Neural cell (in vitro differentiated cells): Measurements from ENCODE around the gene IDE. TPM values are rescaled to one million over a fixed set of nuclear protein-coding genes. Genes with fewer than 3 reads are reported as not detected.
"Not testable (repeated sequence)": the region's sequence is repeated elsewhere in the genome, so short reads cannot be mapped to it uniquely, and the experiment has no call there.

Experiments used
- H2AFZ ChIP-seq: fragments of 200-600, 300-800 bp; sonication (generic), shearing (Covaris generic); 2 replicates; pipeline ENCODE4 v1.6.0; 2014; ENCODE audit warnings: low read depth, mild to moderate bottlenecking, antibody characterized with exemption, low read length, moderate library complexity
- H3F3A ChIP-seq: fragments of 200-600 bp; shearing (Covaris generic); 2 replicates; pipeline ENCODE4 v1.6.1; 2016; ENCODE audit warnings: mild to moderate bottlenecking, moderate library complexity, mixed read lengths, antibody characterized with exemption, low read length; ENCODE audit not compliant: insufficient read depth, poor library complexity, severe bottlenecking
- H3K27ac ChIP-seq: fragments of 200-600, 300-800 bp; sonication (generic), shearing (Covaris generic); 2 replicates; pipeline ENCODE4 v1.5.1; 2014; ENCODE audit warnings: mild to moderate bottlenecking, low read length, moderate library complexity
- H3K27me3 ChIP-seq: fragments of 300-800, 200-600 bp; sonication (generic), shearing (Covaris generic); 2 replicates; pipeline ENCODE4 v1.6.0; 2014; ENCODE audit warnings: mild to moderate bottlenecking, low read depth, low read length, moderate library complexity; ENCODE audit not compliant: insufficient read depth
- H3K36me3 ChIP-seq: fragments of 300-800, 200-600 bp; sonication (generic), shearing (Covaris generic); 2 replicates; pipeline ENCODE4 v1.5.1; 2014; ENCODE audit warnings: mild to moderate bottlenecking, antibody characterized with exemption, low read length, moderate library complexity; ENCODE audit not compliant: insufficient read depth
- H3K4me2 ChIP-seq: fragments of 300-800, 200-600 bp; sonication (generic), shearing (Covaris generic); 2 replicates; pipeline ENCODE4 v1.6.0; 2014; ENCODE audit warnings: mild to moderate bottlenecking, low read length
- H3K4me3 ChIP-seq: fragments of 300-800, 200-600 bp; sonication (generic), shearing (Covaris generic); 2 replicates; pipeline ENCODE4 v1.5.1; 2014; ENCODE audit warnings: mild to moderate bottlenecking, low read length, moderate library complexity
- H3K79me2 ChIP-seq: fragments of 200-600 bp; shearing (Covaris generic); replicated peaks from 2 replicates; pipeline ENCODE4 v1.6.0; 2014; ENCODE audit warnings: mild to moderate bottlenecking, low read length, moderate library complexity; ENCODE audit not compliant: insufficient read depth
- H3K9ac ChIP-seq: fragments of 300-800, 200-600 bp; sonication (generic), shearing (Covaris generic); 2 replicates; pipeline ENCODE4 v1.6.1; 2016; ENCODE audit warnings: mild to moderate bottlenecking, low read length, mixed read lengths
- H3K9me2 ChIP-seq: fragments of 200-600 bp; shearing (Covaris generic); 2 replicates; pipeline ENCODE4 v1.6.1; 2016; ENCODE audit warnings: mild to moderate bottlenecking, low read length, mixed read lengths; ENCODE audit not compliant: insufficient read depth
- H3K9me3 ChIP-seq: fragments of 200-600, 300-800 bp; sonication (generic), shearing (Covaris generic); 2 replicates; pipeline ENCODE4 v1.6.1; 2016; ENCODE audit warnings: mild to moderate bottlenecking, mixed run types, low read length, moderate library complexity, mixed read lengths
- H4K20me1 ChIP-seq: fragments of 200-600 bp; shearing (Covaris generic); 2 replicates; pipeline ENCODE4 v1.6.1; 2016; ENCODE audit warnings: mild to moderate bottlenecking, mixed run types; ENCODE audit not compliant: insufficient read depth
- CTCF ChIP-seq: fragments of 450-650 bp; IDR thresholded peaks from 2 replicates; pipeline ENCODE4 v1.5.1; 2014; ENCODE audit warnings: antibody characterized with exemption, mild to moderate bottlenecking, moderate library complexity; ENCODE audit not compliant: poor library complexity, severe bottlenecking
- EP300 ChIP-seq: fragments of 450-650 bp; conservative IDR thresholded peaks from 2 replicates; pipeline ENCODE4 v1.6.1; 2014; ENCODE audit warnings: antibody characterized with exemption, mild to moderate bottlenecking, moderate library complexity; ENCODE audit not compliant: poor library complexity, severe bottlenecking
- EZH2 ChIP-seq: fragments of 200-600, 300-800 bp; shearing (Covaris generic), sonication (generic); IDR thresholded peaks from 2 replicates; pipeline ENCODE4 v1.6.1; 2014; ENCODE audit warnings: antibody characterized with exemption, low read length, borderline replicate concordance, mild to moderate bottlenecking; ENCODE audit not compliant: insufficient read depth, poor library complexity, severe bottlenecking
- MXI1 ChIP-seq: fragments of 450-650 bp; conservative IDR thresholded peaks from 2 replicates; pipeline ENCODE4 v1.6.1; 2014; ENCODE audit warnings: antibody characterized with exemption, mild to moderate bottlenecking; ENCODE audit not compliant: poor library complexity, severe bottlenecking
- POLR2AphosphoS5 ChIP-seq: IDR thresholded peaks from 2 replicates; pipeline ENCODE4 v1.6.1; 2012
- RAD21 ChIP-seq: fragments of 450-650 bp; conservative IDR thresholded peaks from 2 replicates; pipeline ENCODE4 v1.6.1; 2014; ENCODE audit warnings: antibody characterized with exemption, mild to moderate bottlenecking, moderate library complexity
- SMC3 ChIP-seq: fragments of 450-650 bp; conservative IDR thresholded peaks from 2 replicates; pipeline ENCODE4 v1.6.1; 2014; ENCODE audit warnings: antibody characterized with exemption, mild to moderate bottlenecking, moderate library complexity; ENCODE audit not compliant: poor library complexity
- TAF1 ChIP-seq: IDR thresholded peaks from 2 replicates; pipeline ENCODE4 v1.6.1; 2012; ENCODE audit warnings: low read depth
- polyA plus RNA-seq: library from polyadenylated mRNA; depleted of rRNA; stranded (reverse); fragments of >200 nt; gene quantifications from 2 replicates; pipeline ENCODE4 v1.2.3, GENCODE V29; 2014
- TF ChIP-seq, protein P1 (sequence below): IDR thresholded peaks from 2 replicates; pipeline ENCODE4 v1.6.1; 2012; ENCODE audit warnings: borderline replicate concordance

IDE gene
- polyA plus RNA-seq, 1 donor from 2014 or later, result 10.4 TPM

- Histone ChIP-seq H3K9me3 (no peaks in the 10 kb centered on the region), H3K79me2 (no peaks in the 10 kb centered on the region), H3K27ac (no peak overlapping the region), H3K4me3 (no peak overlapping the region), H2AFZ (no peak overlapping the region), H3F3A (no peaks in the 10 kb centered on the region), H3K27me3 (no peaks in the 10 kb centered on the region), H4K20me1 (no peaks in the 10 kb centered on the region), H3K4me2 (no peak overlapping the region), H3K9ac (no peak overlapping the region), H3K9me2 (no peaks in the 10 kb centered on the region), H3K36me3 (no peaks in the 10 kb centered on the region)
- no peak for TF ChIP-seq RAD21
- TF ChIP-seq POLR2AphosphoS5, result no peak
- TF ChIP-seq CTCF, result no peak
- TF ChIP-seq EZH2, result no peak
- no peak for TF ChIP-seq MXI1
- TF ChIP-seq SMC3, result no peak
- no peak for TF ChIP-seq EP300
- no peak for TF ChIP-seq TAF1
- TF ChIP-seq, protein P1, sequence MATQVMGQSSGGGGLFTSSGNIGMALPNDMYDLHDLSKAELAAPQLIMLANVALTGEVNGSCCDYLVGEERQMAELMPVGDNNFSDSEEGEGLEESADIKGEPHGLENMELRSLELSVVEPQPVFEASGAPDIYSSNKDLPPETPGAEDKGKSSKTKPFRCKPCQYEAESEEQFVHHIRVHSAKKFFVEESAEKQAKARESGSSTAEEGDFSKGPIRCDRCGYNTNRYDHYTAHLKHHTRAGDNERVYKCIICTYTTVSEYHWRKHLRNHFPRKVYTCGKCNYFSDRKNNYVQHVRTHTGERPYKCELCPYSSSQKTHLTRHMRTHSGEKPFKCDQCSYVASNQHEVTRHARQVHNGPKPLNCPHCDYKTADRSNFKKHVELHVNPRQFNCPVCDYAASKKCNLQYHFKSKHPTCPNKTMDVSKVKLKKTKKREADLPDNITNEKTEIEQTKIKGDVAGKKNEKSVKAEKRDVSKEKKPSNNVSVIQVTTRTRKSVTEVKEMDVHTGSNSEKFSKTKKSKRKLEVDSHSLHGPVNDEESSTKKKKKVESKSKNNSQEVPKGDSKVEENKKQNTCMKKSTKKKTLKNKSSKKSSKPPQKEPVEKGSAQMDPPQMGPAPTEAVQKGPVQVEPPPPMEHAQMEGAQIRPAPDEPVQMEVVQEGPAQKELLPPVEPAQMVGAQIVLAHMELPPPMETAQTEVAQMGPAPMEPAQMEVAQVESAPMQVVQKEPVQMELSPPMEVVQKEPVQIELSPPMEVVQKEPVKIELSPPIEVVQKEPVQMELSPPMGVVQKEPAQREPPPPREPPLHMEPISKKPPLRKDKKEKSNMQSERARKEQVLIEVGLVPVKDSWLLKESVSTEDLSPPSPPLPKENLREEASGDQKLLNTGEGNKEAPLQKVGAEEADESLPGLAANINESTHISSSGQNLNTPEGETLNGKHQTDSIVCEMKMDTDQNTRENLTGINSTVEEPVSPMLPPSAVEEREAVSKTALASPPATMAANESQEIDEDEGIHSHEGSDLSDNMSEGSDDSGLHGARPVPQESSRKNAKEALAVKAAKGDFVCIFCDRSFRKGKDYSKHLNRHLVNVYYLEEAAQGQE, result no peak
Measured at GRCh38 chr10:92463582-92463981, 110.3 kb downstream of the IDE start.

- not testable (repeated sequence) for H3F3A ChIP-seq, H3K9me3 ChIP-seq, H3K79me2 ChIP-seq, H4K20me1 ChIP-seq, H3K27me3 ChIP-seq, H3K27ac ChIP-seq, H3K9me2 ChIP-seq, H3K36me3 ChIP-seq, H3K4me3 ChIP-seq, H3K4me2 ChIP-seq, H3K9ac ChIP-seq, H2AFZ ChIP-seq
Measured at GRCh38 chr10:92454955-92455354, 118.9 kb downstream of the IDE start.

- Histone ChIP-seq H3K9me2 (no peaks in the 10 kb centered on the region), H2AFZ (no peak overlapping the region), H3K4me2 (no peak overlapping the region), H3K4me3 (no peak overlapping the region), H3K79me2 (no peaks in the 10 kb centered on the region), H3K27ac (no peak overlapping the region), H4K20me1 (no peaks in the 10 kb centered on the region), H3F3A (no peaks in the 10 kb centered on the region), H3K9ac (no peak overlapping the region), H3K27me3 (no peaks in the 10 kb centered on the region), H3K9me3 (no peaks in the 10 kb centered on the region), H3K36me3 (no peaks in the 10 kb centered on the region)
- TF ChIP-seq, protein P1, result no peak
- TF ChIP-seq SMC3 (no peak), EZH2 (no peak), CTCF (no peak), TAF1 (no peak), POLR2AphosphoS5 (no peak)
Measured at GRCh38 chr10:92452313-92452712, 121.6 kb downstream of the IDE start.
